ENCODE measurements around the gene FCRLA.
"Not testable (repeated sequence)": the region's sequence is repeated elsewhere in the genome, so short reads cannot be mapped to it uniquely, and the experiment has no call there.

GRCh38 chr1:161663569-161663968 lies 43.5 kb upstream of the FCRLA start:
- not testable (repeated sequence) for TF ChIP-seq EZH2 (IDR thresholded peaks at IDR 0.05; ENCODE audit: insufficient read depth, poor library complexity, severe bottlenecking); EZH2phosphoT487 (IDR thresholded peaks at IDR 0.05; ENCODE audit: insufficient read depth, low read depth)

Measured in GM23248 (cell line).